ENCODE measurements around the gene ZDHHC1.

ZDHHC1 gene, protein sequence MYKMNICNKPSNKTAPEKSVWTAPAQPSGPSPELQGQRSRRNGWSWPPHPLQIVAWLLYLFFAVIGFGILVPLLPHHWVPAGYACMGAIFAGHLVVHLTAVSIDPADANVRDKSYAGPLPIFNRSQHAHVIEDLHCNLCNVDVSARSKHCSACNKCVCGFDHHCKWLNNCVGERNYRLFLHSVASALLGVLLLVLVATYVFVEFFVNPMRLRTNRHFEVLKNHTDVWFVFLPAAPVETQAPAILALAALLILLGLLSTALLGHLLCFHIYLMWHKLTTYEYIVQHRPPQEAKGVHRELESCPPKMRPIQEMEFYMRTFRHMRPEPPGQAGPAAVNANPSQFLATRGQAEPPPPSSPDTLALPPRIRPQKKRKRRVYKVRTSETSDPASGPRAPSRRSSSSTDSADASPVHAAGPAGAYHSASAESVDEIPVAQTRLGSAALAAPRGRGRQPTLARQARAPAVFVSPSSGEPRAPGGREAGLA

GRCh38 chr16:67415872-67416793, at the start of gene ZDHHC1:
Gene ZDHHC1, minus strand, starts transcription at chr16:67416477. Its CDS starts 8,702 bp downstream, at chr16:67407775.
- peak; percentile 63 for DNase-seq

- DNase-seq, result no peak
These were observed 48.3 kb upstream of the ZDHHC1 start for GRCh38 chr16:67464565-67464964.

DNA sequence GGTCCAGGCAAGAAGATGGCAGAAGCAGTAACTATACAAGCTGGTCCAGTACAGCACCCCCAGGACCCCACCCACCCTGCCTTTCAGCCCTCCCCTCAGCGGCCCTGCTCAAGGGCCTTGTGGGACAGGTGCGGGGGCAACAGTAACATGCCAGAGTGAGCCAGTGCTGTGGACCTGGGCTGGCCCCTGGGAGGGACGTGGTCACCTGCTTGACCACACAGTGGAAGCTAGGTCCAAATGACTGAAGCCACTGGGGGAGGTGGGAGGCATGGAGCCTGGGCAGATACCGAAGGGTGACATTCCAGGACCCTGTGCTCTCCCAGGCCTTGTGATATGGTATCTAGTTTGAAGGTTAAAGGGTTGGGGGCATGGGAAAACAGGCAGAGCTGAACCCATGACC, 47.4 kb upstream of the ZDHHC1 start:
- DNase-seq, result no peak

DNA sequence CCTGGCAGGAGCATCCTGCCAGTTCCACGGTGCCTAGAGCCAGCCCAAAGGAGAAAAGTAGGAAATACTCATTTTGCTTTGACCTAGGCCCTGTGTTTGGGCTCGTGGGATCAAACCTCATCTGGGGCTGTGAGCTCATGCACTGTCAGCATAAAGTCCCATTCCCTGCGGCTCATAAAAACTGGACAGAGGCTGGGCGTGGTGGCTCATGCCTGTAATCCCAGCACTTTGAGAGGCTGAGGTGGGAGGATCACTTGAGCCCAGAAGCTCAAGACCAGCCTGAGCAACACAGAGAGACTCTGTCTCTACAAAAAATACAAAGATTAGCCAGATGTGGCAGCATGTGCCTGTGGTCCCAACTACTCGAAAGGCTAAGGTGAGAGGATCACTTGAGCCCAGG, 46.8 kb upstream of the ZDHHC1 start:
- no peak for DNase-seq

- no peak for DNase-seq
These were observed 46.0 kb upstream of the ZDHHC1 start for GRCh38 chr16:67462279-67462655.

GRCh38 chr16:67461600-67462278, 45.5 kb upstream of the ZDHHC1 start:
- DNase-seq, result no peak

DNA sequence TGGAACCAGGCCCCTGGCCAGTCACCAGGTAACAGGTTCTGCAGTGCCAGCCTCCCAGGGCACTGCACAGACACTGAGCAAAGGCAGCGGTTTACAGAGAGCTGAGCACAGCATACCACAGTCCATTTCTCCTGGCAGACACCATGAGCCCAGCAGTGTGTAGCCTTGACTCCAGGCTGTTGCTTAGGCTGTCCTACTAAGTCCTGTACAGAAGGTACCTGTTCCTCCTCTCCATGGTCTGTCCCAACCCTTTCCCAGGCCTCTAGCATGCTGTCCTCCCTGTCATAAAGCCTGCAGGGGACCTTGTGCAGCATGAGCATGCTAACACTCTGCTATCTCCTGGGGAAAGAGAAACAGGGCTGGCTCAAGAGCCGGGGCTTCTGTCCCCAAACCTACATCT, 44.7 kb upstream of the ZDHHC1 start:
- DNase-seq, result no peak

GRCh38 chr16:67460168-67460567, 43.9 kb upstream of the ZDHHC1 start:
- DNase-seq, result no peak

- DNase-seq, result no peak
These were observed 43.5 kb upstream of the ZDHHC1 start for GRCh38 chr16:67459861-67460150.

- DNase-seq, result no peak
These were observed 43.0 kb upstream of the ZDHHC1 start for GRCh38 chr16:67459066-67459860.

DNA sequence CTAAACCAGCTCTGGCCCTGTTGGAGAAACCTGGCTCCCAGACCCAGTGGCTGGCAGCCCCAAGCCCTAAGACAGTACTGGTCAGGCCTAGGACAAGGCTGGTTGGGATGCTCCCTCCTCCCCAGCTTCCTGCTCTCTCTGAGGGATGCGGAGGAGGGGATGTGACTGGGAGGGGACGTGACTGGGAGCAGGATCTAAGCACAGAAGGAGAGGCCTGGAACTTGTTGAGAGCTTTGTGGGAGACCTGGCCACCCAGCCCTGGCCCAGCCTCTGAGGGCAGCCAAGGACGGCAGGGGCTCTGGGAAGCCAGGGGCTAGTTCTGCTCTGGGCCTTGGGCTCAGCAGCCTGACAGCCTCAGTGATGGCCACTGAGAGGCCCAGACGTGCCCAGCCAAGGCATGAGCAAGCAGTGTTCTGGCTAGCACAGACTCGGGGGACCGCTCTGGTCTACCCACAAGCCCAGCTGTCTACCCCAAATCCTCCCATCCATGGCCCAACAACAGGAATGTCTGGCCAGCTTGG, 41.9 kb upstream of the ZDHHC1 start:
- no peak for DNase-seq

DNA sequence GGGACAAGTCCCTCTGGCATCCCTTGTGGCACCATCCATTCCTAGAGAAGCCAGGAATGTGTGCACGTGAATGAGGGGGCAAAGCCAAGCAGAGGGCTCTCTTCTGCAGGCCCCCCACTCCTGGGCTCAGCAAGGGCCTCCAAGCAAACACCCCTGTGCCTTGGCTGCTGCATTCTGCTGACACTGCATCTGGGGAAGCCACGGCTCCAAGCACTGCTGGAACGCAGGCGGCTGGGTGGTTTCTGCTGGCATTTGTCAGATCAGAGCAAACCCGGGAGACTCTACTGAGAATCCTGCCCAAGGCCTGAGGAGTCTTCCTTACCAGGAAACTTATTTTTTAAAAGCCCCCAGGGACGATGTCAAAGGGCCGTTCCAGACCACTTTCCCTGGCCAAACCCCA, 41.3 kb upstream of the ZDHHC1 start:
- DNase-seq, result no peak

DNA sequence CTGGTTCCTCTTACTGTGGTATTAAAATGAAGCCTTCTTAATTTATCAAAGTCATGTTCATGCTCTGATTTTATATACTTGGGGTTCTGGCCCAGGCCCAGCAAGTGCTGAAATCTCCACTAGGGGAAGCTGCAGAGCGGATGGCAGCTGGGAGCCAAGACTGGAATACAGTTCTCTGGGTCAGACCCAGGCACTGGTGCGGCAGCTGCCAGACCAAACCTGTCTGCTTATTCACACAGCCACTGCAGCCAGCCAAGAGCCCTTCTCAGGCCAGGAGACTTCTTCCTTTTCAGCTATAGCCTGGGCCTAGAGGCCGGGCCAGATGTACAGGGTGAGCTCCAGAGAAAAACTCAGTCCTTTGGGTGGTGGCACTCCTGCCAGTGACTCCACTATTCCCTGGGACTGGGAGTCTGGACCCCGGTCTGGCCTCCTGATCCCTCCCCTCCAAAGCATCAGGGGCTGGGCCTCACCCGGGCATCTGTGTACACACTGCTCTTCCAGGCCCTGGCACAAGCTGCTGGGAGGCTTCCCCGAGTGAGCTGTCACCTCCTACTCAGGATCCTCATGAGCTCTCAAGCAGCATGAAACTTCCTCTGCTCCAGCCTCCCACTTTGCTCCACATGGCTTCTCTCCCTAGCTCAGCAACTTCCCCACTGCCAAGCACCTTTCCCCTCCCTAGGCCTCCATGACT, 40.3 kb upstream of the ZDHHC1 start:
- no peak for DNase-seq

GRCh38 chr16:67454852-67455251, 38.6 kb upstream of the ZDHHC1 start:
- DNase-seq, result no peak

GRCh38 chr16:67454104-67454503, 37.8 kb upstream of the ZDHHC1 start:
- DNase-seq, result no peak

DNA sequence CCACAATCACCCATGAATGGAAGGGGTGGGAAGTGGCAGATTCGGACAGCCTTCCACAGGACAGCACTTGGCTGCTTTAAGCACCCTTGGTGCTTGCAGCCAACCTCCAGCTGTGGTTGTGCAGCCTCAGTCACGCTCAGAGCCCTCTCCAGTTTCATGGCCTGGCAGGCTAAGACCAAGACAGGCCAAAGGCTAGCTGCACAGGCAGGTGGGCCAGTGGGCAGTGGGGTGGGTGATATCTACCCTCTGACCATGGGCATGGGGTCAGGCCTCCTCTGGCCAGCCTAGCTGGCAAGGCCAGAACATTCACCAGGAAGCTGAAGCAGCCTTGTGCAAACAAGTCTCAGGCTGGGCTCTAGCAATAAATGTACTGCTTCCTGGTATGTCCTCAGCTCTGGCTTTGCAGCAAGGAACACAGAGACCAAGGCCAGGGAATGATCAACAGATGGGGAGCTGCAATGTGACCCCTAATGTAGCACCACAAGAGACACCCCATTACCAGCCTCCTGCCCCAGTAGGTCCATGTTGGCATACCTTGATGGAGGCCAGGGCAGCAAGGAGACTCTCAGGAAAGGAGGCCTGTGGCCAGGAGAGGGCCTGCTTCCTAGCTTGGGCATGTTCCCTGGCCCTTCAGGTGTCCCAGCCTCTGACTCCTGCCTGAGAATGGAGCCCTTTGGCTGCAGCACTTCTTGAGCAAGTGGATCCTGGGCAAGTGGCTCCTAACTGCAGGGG, 35.6 kb upstream of the ZDHHC1 start:
- no peak for DNase-seq

- no peak for DNase-seq
These were observed 34.9 kb upstream of the ZDHHC1 start for GRCh38 chr16:67451061-67451703.

DNA sequence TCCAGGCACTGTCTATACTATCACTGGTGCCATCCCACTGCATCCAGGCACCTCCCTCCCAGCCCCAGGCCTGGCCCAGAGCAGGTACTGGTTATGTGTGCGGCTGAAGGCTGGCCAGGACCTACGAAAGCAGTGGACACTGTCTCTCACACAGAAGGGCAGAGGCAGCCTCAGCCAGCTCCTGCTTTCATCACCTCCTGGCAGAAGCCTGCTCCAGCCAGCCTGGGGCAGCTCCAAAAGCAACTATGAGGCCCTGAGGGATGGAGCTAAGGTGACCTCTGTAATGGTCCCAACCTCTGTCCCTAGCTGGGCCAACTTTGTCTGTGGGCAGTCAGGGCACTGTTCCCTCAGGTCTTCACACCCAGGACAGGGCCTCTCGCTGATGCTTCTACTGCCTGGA, 33.5 kb upstream of the ZDHHC1 start:
- DNase-seq, result no peak

- no peak for DNase-seq
These were observed 33.1 kb upstream of the ZDHHC1 start for GRCh38 chr16:67449336-67449735.

GRCh38 chr16:67448580-67448979, 32.3 kb upstream of the ZDHHC1 start:
- no peak for DNase-seq

All from activated CD4-positive, alpha-beta T cell treated with anti-CD3 and anti-CD28 coated beads, Interleukin-10, Interleukin-2, amounts not matched to agents 100 ng/mL and 50 ng/mL, durations not matched to agents 16 hours and 8 hours (primary cell).